Lower lobe of right lung (tissue), 2 donors: ENCODE measurements around the gene NRGN. TPM values are rescaled to one million over a fixed set of nuclear protein-coding genes. Genes with fewer than 3 reads are reported as not detected.

Experiments used
- ATAC-seq, 2 donors: fragments of 200-7000 bp; cut with Tn5 transposase; one replicate each; pipeline ENCODE4 v1.9.1; 2020 to 2022; ENCODE audit warnings: mild to moderate bottlenecking in 2 of 2, moderate library complexity in 2 of 2
- DNase-seq: peaks from one replicate; pipeline ENCODE4 v3.0.0-alpha.2; 2020
- H3K27ac ChIP-seq: fragments of 200-600 bp; one replicate; pipeline ENCODE4 v1.8.0; 2022
- H3K27me3 ChIP-seq: fragments of 200-600 bp; one replicate; pipeline ENCODE4 v1.8.0; 2022; ENCODE audit warnings: low read depth
- H3K36me3 ChIP-seq: fragments of 200-600 bp; one replicate; pipeline ENCODE4 v1.8.0; 2022; ENCODE audit warnings: mild to moderate bottlenecking
- H3K4me1 ChIP-seq: fragments of 200-600 bp; one replicate; pipeline ENCODE4 v1.8.0; 2022
- H3K4me3 ChIP-seq: fragments of 200-600 bp; one replicate; pipeline ENCODE4 v1.8.0; 2022; ENCODE audit warnings: mild to moderate bottlenecking
- H3K9me3 ChIP-seq: fragments of 200-600 bp; one replicate; pipeline ENCODE4 v1.8.0; 2022
- intact Hi-C: fragments of 100-400 bp; cut with DNase I; formaldehyde crosslinking; loops from one replicate; pipeline ENCODE4 v1.11.0; 2022
- total RNA-seq: library from RNA; stranded (reverse); fragmentation: NEBNext Ultra II Directional; extraction: Animal tissue kit (Norgen Biotek cat#: 25700); gene quantifications from one replicate; pipeline ENCODE4 v1.2.1, GENCODE V29; 2021
- TF ChIP-seq, protein P1 (sequence below): fragments of 200-600 bp; IDR thresholded peaks from one replicate; pipeline ENCODE4 v1.8.0; 2022; ENCODE audit warnings: antibody characterized with exemption, mild to moderate bottlenecking
- donor health status: DM: no; HTN: yes; CAD: no; lungs with severe emphysema.

NRGN gene
- total RNA-seq, 1 donor from 2014 or later, result 99.1 TPM

DNA sequence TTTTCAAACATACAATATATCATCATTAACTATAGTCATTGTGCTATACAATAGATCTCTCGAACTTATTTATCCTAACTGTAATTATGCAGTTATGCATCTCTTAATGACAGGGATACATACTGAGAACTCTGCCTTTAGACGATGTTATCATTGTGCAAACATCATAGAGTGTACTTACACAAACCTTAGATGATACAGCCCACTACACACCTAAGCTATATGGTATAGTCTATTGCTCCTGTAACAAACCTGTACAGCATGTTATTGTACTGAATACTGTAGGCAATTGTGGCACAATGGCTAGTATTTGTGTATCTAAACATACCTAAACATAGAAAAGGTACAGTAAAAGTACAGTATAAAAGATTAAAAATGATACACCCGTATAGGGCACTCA lies 27.4 kb upstream of the NRGN start:
- Histone ChIP-seq H3K9me3 (no peaks in the 10 kb centered on the region), H3K4me3 (no peak overlapping the region), H3K27ac (no peak overlapping the region), H3K27me3 (no peaks in the 10 kb centered on the region), H3K4me1 (peaks cover 10% of the 10 kb centered on the region), H3K36me3 (no peaks in the 10 kb centered on the region)
- intact Hi-C loops, result no loop called here
- TF ChIP-seq, protein P1, sequence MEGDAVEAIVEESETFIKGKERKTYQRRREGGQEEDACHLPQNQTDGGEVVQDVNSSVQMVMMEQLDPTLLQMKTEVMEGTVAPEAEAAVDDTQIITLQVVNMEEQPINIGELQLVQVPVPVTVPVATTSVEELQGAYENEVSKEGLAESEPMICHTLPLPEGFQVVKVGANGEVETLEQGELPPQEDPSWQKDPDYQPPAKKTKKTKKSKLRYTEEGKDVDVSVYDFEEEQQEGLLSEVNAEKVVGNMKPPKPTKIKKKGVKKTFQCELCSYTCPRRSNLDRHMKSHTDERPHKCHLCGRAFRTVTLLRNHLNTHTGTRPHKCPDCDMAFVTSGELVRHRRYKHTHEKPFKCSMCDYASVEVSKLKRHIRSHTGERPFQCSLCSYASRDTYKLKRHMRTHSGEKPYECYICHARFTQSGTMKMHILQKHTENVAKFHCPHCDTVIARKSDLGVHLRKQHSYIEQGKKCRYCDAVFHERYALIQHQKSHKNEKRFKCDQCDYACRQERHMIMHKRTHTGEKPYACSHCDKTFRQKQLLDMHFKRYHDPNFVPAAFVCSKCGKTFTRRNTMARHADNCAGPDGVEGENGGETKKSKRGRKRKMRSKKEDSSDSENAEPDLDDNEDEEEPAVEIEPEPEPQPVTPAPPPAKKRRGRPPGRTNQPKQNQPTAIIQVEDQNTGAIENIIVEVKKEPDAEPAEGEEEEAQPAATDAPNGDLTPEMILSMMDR, result no peak
- no peak for ATAC-seq
- no peak for DNase-seq

DNA sequence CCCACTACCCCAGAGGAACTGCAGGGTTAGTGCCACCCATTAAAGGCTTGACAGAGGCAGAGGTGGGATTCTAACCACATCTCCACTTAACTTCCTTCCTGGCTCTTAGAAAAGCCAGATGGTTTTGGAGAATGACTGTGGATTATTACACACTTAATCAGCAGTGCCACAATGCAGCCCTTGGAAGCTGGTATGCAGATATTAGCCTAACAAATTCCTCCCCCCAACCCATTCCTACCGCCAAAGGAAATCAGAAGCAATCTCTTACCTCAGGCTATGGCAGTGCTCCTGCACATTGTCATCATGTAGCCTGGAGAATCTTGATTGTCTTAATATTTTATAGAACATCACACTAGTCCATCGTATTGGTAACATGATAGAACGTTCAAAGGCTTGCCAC lies 23.2 kb upstream of the NRGN start:
- Histone ChIP-seq H3K4me3 (no peak overlapping the region), H3K4me1 (peaks cover 24% of the 10 kb centered on the region), H3K9me3 (no peaks in the 10 kb centered on the region), H3K27me3 (peaks cover 11% of the 10 kb centered on the region), H3K36me3 (no peaks in the 10 kb centered on the region), H3K27ac (peak overlapping the region; percentile 81)
- no peak for ATAC-seq
- TF ChIP-seq, protein P1, result no peak
- intact Hi-C loops, result no loop called here
- no peak for DNase-seq

DNA sequence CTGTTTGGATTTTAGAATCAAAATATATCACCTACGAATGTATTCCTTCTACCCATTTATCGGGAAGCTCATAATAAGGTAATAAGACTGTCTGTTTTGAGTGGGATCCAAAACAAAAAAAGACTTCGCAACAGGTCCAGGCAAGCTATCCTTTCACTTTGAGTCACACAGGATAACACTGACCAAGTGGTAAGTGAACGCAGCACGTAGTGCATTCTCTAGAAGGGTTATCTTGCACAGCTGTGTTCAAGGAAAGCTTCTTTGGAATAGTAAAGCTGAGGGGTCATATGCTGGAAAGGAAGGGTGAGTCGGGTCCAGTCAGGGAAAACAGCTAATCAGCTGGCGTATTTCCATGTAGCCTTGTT lies 22.3 kb upstream of the NRGN start:
- Histone ChIP-seq H3K36me3 (no peaks in the 10 kb centered on the region), H3K4me3 (peak overlapping the region; percentile 54), H3K27ac (peak overlapping the region; percentile 81), H3K9me3 (no peaks in the 10 kb centered on the region), H3K4me1 (peaks cover 24% of the 10 kb centered on the region), H3K27me3 (peaks cover 11% of the 10 kb centered on the region)
- ATAC-seq (peak in 1 of 2 donors; percentile 57), DNase-seq (no peak)
- intact Hi-C loops, result no loop called here
- TF ChIP-seq, protein P1, result no peak

DNA sequence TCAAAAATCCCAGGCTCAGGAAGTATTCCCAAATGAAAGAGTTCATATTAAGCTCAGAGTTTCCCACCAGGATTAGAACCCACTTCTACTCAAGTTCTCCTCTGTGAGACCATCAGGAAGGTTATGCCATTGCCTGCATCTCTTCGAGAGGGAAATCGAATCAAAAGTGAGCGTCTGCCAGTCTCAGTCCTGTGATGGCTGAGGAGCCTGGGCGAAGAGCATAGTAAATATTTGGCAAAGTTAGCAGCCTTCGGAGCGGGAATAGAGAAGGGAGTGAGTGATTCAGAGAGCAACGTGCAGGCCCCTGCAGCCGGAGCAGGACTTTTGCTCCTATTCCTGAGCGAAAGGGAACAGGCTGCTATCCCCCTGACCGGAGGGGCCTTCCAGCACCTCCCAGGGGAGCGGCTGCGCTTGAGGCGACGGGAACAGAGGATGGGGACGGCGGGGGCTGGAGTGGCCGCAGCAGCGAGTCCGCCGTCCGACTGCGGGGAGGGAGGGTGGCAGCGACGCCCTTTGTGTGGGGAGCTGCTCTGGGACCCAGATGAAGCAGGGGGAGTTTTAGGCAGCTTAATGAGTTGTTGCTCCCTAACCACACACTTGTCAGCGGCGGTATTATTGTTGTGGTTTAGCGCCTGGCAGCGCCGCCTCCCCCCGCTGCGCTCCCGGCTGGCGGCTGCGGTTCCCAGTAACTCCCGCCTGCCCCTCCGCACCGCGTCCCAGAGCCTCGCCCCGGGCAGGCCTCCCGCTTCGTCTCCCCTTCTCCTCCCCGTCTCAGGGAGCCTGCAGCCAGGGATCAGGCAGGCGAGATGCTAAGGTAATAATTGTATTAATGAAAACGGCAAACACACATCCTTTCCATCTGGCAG lies 21.7 kb upstream of the NRGN start:
- H3K9me3 ChIP-seq, result no peaks in the 10 kb centered on the region
- no peaks in the 10 kb centered on the region for H3K36me3 ChIP-seq
- H3K4me3 ChIP-seq, result peak overlapping the region; percentile 54
- TF ChIP-seq, protein P1, result no peak
- H3K27ac ChIP-seq, result peak overlapping the region; percentile 81
- intact Hi-C loops, result no loop called here
- H3K4me1 ChIP-seq, result peaks cover 24% of the 10 kb centered on the region
- H3K27me3 ChIP-seq, result peaks cover 11% of the 10 kb centered on the region
- peak; percentile 85 to 90 for ATAC-seq
- peak; percentile 62 for DNase-seq

DNA sequence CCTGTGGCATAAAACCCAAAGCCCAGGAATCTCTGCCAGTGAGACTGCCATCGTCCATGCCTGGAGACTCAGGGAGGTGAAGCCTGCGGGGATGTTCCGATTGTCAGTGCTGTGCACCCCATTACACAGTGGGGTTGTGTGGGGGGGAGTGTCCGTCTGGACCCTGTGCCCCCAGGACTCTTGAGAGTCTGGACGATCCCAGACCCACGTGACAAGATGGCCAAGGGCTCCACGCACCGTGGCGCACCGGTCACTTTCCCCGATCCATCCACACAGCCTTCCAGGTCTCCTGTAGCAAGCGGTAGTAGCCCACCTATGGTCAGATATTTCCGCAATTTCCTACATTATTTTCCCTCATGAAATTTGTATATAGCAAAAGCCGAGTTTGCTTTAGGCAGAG lies 20.9 kb upstream of the NRGN start:
- Histone ChIP-seq H3K4me3 (peak overlapping the region; percentile 54), H3K4me1 (peaks cover 24% of the 10 kb centered on the region), H3K27ac (peak overlapping the region; percentile 81), H3K27me3 (peaks cover 11% of the 10 kb centered on the region), H3K36me3 (no peaks in the 10 kb centered on the region), H3K9me3 (no peaks in the 10 kb centered on the region)
- no peak for ATAC-seq
- TF ChIP-seq, protein P1, result no peak
- DNase-seq, result no peak
- intact Hi-C loops, result no loop called here
